ENCODE data around the gene GTF3C4. TPM values are rescaled to one million over a fixed set of nuclear protein-coding genes. Genes with fewer than 3 reads are reported as not detected.

The GTF3C4 gene
- polyA plus RNA-seq, 3 donors, result 0.99 to 2.7 (median 2.1) TPM

- no peak overlapping the region for H3K4me3 Mint-ChIP-seq
- intact Hi-C loops (cut with micrococcal nuclease), result no loop called here
- WGBS (ENCODE audit: insufficient coverage), result no CpG with 5 or more reads among the region's 2 CpGs
- Histone ChIP-seq H3K4me3 (replicated peaks in 1 of 3; ENCODE audit: low read depth in 2 of 3, low read length in 3 of 3) (no peak overlapping the region), H2AFZ (ENCODE audit: insufficient read depth, low read depth, low read length, poor library complexity, severe bottlenecking) (no peak overlapping the region), H3K4me1 (ENCODE audit: control insufficient read depth in 1 of 2, insufficient read depth in 2 of 2, low read length in 2 of 2) (no peaks in the 10 kb centered on the region), H3K4me2 (replicated peaks; ENCODE audit: extremely low read depth, low read length, poor library complexity, severe bottlenecking) (no peak overlapping the region), H4K20me1 (ENCODE audit: insufficient read depth, low read length) (no peaks in the 10 kb centered on the region), H3K9ac (ENCODE audit: insufficient read depth, low read length, poor library complexity, severe bottlenecking) (no peak overlapping the region), H3K36me3 (replicated peaks in 1 of 2; ENCODE audit: control insufficient read depth in 1 of 2, insufficient read depth in 2 of 2, low read length in 2 of 2) (no peaks in the 10 kb centered on the region), H3K27me3 (ENCODE audit: control insufficient read depth in 2 of 2, insufficient read depth in 2 of 2, low read length in 2 of 2) (no peaks in the 10 kb centered on the region), H3K27ac (ENCODE audit: low read depth in 1 of 2, low read length in 2 of 2) (no peak overlapping the region), H3K9me3 (replicated peaks in 1 of 2; ENCODE audit: control insufficient read depth in 1 of 2, insufficient read depth in 1 of 2, low read length in 2 of 2) (no peaks in the 10 kb centered on the region), H3K79me2 (ENCODE audit: insufficient read depth, low read length) (no peaks in the 10 kb centered on the region)
- H3K27me3 Mint-ChIP-seq (ENCODE audit: low read depth in 3 of 3), result peaks cover 2 to 7% (median 6%) of the 10 kb centered on the region in 3 donors
- no peak for TF ChIP-seq CTCF (IDR thresholded peaks at IDR 0.05)
- no peak for DNase-seq
- H3K27ac Mint-ChIP-seq, result no peak overlapping the region
- no peaks in the 10 kb centered on the region for H3K4me1 Mint-ChIP-seq
- H3K9me3 Mint-ChIP-seq, result peaks cover 0 to 2% (median 0%) of the 10 kb centered on the region in 7 donors
- H3K36me3 Mint-ChIP-seq, result no peaks in the 10 kb centered on the region
Measured at GRCh38 chr9:132728497-132728896, 58.2 kb downstream of the GTF3C4 start.

DNA sequence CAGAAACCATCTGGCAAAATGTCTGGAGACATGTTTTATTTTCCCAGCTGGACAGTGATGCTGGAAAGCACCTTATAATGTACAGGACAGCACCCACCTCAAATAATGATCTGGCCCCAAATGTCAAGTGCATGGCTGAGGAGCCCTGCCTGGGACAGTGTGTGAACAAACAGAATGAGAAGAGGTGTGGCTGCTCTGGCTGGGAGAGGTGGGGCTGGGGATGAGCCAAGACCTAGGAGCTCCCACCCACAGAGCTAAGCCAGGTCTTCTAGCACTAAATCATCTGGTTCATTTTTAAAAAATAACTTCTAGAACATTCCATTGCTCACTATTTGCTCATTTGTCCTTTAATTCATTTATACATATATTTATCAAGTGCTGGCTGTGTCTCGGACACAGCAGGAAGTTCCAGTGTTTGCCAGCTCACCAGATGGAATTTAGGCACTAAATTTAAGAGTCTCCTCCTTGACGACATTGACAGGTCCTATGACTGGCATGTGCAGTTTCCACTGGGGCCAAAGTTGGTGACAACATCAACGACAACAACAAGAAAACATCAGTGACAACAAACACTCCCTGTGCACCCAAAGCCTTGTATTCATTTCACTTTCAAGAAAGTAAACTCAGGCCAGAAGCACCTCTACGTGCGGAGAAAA, 59.1 kb downstream of the GTF3C4 start:
- no peaks in the 10 kb centered on the region for H3K36me3 ChIP-seq (replicated peaks in 1 of 2; ENCODE audit: control insufficient read depth in 1 of 2, insufficient read depth in 2 of 2, low read length in 2 of 2)
- Mint-ChIP-seq H3K36me3 (no peaks in the 10 kb centered on the region), H3K4me1 (no peaks in the 10 kb centered on the region), H3K27me3 (ENCODE audit: low read depth in 3 of 3) (peaks cover 2 to 5% (median 4%) of the 10 kb centered on the region in 3 donors), H3K4me3 (no peak overlapping the region), H3K9me3 (peaks cover 0 to 2% (median 0%) of the 10 kb centered on the region in 7 donors), H3K27ac (no peak overlapping the region)
- no peaks in the 10 kb centered on the region for H4K20me1 ChIP-seq (ENCODE audit: insufficient read depth, low read length)
- no peaks in the 10 kb centered on the region for H3K27me3 ChIP-seq (ENCODE audit: control insufficient read depth in 2 of 2, insufficient read depth in 2 of 2, low read length in 2 of 2)
- H3K4me2 ChIP-seq (replicated peaks; ENCODE audit: extremely low read depth, low read length, poor library complexity, severe bottlenecking), result no peak overlapping the region
- no peak for TF ChIP-seq CTCF (IDR thresholded peaks at IDR 0.05)
- no peak overlapping the region for H3K27ac ChIP-seq (ENCODE audit: low read depth in 1 of 2, low read length in 2 of 2)
- intact Hi-C loops (cut with micrococcal nuclease), result no loop called here
- H3K9me3 ChIP-seq (replicated peaks in 1 of 2; ENCODE audit: control insufficient read depth in 1 of 2, insufficient read depth in 1 of 2, low read length in 2 of 2), result no peaks in the 10 kb centered on the region
- H3K9ac ChIP-seq (ENCODE audit: insufficient read depth, low read length, poor library complexity, severe bottlenecking), result no peak overlapping the region
- no peak overlapping the region for H3K4me3 ChIP-seq (replicated peaks in 1 of 3; ENCODE audit: low read depth in 2 of 3, low read length in 3 of 3)
- WGBS (ENCODE audit: insufficient coverage), result 93% methylated on average over 3 of the region's 5 CpGs
- H3K79me2 ChIP-seq (ENCODE audit: insufficient read depth, low read length), result no peaks in the 10 kb centered on the region
- H3K4me1 ChIP-seq (ENCODE audit: control insufficient read depth in 1 of 2, insufficient read depth in 2 of 2, low read length in 2 of 2), result no peaks in the 10 kb centered on the region
- no peak overlapping the region for H2AFZ ChIP-seq (ENCODE audit: insufficient read depth, low read depth, low read length, poor library complexity, severe bottlenecking)
- DNase-seq, result no peak

Data from CD14-positive monocyte (primary cell).